ENCODE data around the gene UTS2R.

DNA sequence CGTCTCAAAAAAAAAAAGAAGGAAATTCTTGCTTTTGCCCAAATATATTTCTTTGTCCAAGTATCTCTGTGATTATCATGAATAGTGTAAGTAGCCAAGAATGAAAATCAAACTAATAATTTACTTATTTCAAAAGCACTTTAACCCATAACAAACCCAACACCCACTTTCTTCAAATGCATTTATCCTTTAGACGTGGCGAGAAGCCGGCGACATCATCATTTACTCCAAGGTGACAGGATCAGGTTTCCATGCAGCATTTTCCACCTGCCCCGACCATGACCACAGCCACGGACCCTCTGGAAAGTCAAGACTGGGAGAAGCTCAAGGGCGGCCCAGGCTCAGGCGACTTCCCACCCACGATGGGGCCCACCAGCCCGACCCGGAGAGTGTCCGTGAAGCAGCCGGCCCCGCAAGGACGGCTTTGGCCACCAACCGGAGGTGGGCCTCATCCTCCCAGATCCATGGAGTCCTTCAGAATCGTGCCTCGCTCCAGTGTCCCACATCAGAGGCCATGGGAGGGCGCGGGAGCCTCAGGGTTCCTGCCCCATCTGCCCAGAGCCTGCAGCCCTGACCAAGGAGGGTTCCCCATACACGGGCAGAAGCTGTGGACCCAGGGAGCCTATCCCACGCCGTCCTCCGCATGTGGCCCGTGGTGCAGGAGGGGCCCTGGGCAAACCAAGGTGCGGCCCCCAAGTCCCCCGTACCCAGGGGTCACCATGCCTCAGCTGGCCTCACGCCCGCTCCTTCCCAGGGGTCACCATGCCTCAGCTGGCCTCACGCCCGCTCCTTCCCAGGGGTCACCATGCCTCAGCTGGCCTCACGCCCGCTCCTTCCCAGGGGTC lies 18.7 kb downstream of the UTS2R start:
- TF ChIP-seq EZH2 (IDR thresholded peaks at IDR 0.05; ENCODE audit: borderline replicate concordance, low read depth, low read length, severe bottlenecking) = no peak
- TF ChIP-seq, protein P1, sequence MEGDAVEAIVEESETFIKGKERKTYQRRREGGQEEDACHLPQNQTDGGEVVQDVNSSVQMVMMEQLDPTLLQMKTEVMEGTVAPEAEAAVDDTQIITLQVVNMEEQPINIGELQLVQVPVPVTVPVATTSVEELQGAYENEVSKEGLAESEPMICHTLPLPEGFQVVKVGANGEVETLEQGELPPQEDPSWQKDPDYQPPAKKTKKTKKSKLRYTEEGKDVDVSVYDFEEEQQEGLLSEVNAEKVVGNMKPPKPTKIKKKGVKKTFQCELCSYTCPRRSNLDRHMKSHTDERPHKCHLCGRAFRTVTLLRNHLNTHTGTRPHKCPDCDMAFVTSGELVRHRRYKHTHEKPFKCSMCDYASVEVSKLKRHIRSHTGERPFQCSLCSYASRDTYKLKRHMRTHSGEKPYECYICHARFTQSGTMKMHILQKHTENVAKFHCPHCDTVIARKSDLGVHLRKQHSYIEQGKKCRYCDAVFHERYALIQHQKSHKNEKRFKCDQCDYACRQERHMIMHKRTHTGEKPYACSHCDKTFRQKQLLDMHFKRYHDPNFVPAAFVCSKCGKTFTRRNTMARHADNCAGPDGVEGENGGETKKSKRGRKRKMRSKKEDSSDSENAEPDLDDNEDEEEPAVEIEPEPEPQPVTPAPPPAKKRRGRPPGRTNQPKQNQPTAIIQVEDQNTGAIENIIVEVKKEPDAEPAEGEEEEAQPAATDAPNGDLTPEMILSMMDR (IDR thresholded peaks at IDR 0.05; ENCODE audit: borderline replicate concordance, extremely low read depth, low read length, poor library complexity, severe bottlenecking) = no peak

Data from DND-41 (cell line).